K562 (cell line): ENCODE results near the gene SIGLEC6. TPM values are rescaled to one million over a fixed set of nuclear protein-coding genes. Genes with fewer than 3 reads are reported as not detected.

Experiments
- ATF7 ChIP-seq: fragments of 450-650 bp; IDR thresholded peaks from 2 replicates; pipeline ENCODE4 v1.7.1; 2014; ENCODE audit warnings: mild to moderate bottlenecking, moderate library complexity
- CEBPB ChIP-seq: fragments of 450-650 bp; IDR thresholded peaks from 2 replicates; pipeline ENCODE4 v1.6.1; 2016; ENCODE audit warnings: missing genetic modification characterization, missing compliant biosample characterization
- ELF4 ChIP-seq: fragments of 450-650 bp; formaldehyde crosslinking; IDR thresholded peaks from 2 replicates; pipeline ENCODE4 v1.4.0; 2022; ENCODE audit warnings: missing genetic modification characterization
- GABPA ChIP-seq: fragments of 200-800 bp; sonication (Bioruptor generic); conservative IDR thresholded peaks from 2 replicates; pipeline ENCODE4 v1.6.1; 2016; ENCODE audit warnings: low read depth, missing genetic modification characterization, missing compliant biosample characterization
- PBX2 ChIP-seq, 2 experiments: IDR thresholded peaks in 1 of 2; conservative IDR thresholded peaks in 1 of 2; 2 replicates each; pipeline ENCODE4 v1.6.1; 2016; ENCODE audit warnings: low read depth in 2 of 2, mild to moderate bottlenecking in 1 of 2, missing compliant biosample characterization in 1 of 2, missing genetic modification characterization in 1 of 2, moderate library complexity in 1 of 2
- PTTG1 ChIP-seq: fragments of 450-650 bp; IDR thresholded peaks from 2 replicates; pipeline ENCODE4 v1.6.1; 2016; ENCODE audit warnings: low read depth, mild to moderate bottlenecking, missing genetic modification characterization, missing compliant biosample characterization
- RB1 ChIP-seq: fragments of 450-650 bp; IDR thresholded peaks from 2 replicates; pipeline ENCODE4 v1.6.1; 2017; ENCODE audit warnings: low read depth, mild to moderate bottlenecking
- RERE ChIP-seq: sonication (generic); formaldehyde crosslinking; IDR thresholded peaks from 2 replicates; pipeline ENCODE4 v1.8.0; 2023; ENCODE audit warnings: missing genetic modification reagents, mild to moderate bottlenecking, borderline replicate concordance
- SMAD4 ChIP-seq: fragments of 250-450 bp; sonication (Bioruptor Pico); conservative IDR thresholded peaks from 2 replicates; pipeline ENCODE4 v1.8.0; 2021; ENCODE audit warnings: inconsistent platforms, mild to moderate bottlenecking, moderate library complexity
- TOE1 ChIP-seq, 2 experiments: fragments of 450-650 bp in 1 of 2; sonication (generic) in 1 of 2; formaldehyde crosslinking in 1 of 2; IDR thresholded peaks; 2 replicates each; pipeline versions ENCODE4 v1.7.1 to v1.8.0; 2016 to 2022; ENCODE audit warnings: borderline replicate concordance in 2 of 2, mild to moderate bottlenecking in 2 of 2, antibody characterized with exemption in 1 of 2, inconsistent platforms in 1 of 2, low read depth in 1 of 2, missing genetic modification reagents in 1 of 2, moderate library complexity in 1 of 2
- ZBTB11 ChIP-seq, 3 experiments: fragments of 200-800 bp in 1 of 3; fragments of 250-450 bp in 1 of 3; fragments of 450-650 bp in 1 of 3; sonication (Bioruptor Pico) in 1 of 3; sonication (Bioruptor generic) in 1 of 3; formaldehyde crosslinking in 1 of 3; IDR thresholded peaks; 2 replicates each; pipeline versions ENCODE4 v1.6.1 to v1.8.0; 2016 to 2022; ENCODE audit warnings: mild to moderate bottlenecking in 2 of 3, missing genetic modification characterization in 2 of 3, missing compliant biosample characterization in 1 of 3, moderate library complexity in 1 of 3
- ZNF197 ChIP-seq: fragments of 200-800 bp; sonication (Bioruptor generic); IDR thresholded peaks from 2 replicates; pipeline ENCODE4 v1.6.1; 2016; ENCODE audit warnings: low read depth, missing genetic modification characterization, missing compliant biosample characterization
- ZNF23 ChIP-seq: fragments of 250-450 bp; sonication (Bioruptor Pico); IDR thresholded peaks from 2 replicates; pipeline ENCODE4 v1.4.0; 2020; ENCODE audit warnings: mild to moderate bottlenecking
- polyA plus RNA-seq, 8 experiments: library from polyadenylated mRNA; depleted of rRNA in 4 of 8; stranded (reverse) in 5 of 8; unstranded in 3 of 8; fragments of >200 nt; fragmentation: Nextera tagmentation in 2 of 8; fragmentation: Illumina TruSeq in 1 of 8; extraction: Ambion mirVana in 2 of 8; extraction: Trizol in 1 of 8; gene quantifications; 2 replicates each; pipeline versions ENCODE4 v1.2.1 to v1.2.3, GENCODE V29; 2011 to 2014; ENCODE audit warnings: inconsistent platforms in 1 of 8, missing spikeins in 1 of 8
- total RNA-seq, 7 experiments: library from RNA; depleted of rRNA in 6 of 7; stranded (reverse); fragments of >200 nt in 6 of 7; fragmentation: Illumina TruSeq in 2 of 7; extraction: Trizol in 2 of 7; gene quantifications; 2 replicates each; pipeline versions ENCODE4 v1.2.1 to v1.2.3, GENCODE V29; 2011 to 2021; ENCODE audit warnings: low replicate concordance in 1 of 7

Gene SIGLEC6
- total and polyA plus RNA-seq, 9 of the 15 experiments (the other 6 are each of a cell fraction or from before 2014, with no cell fraction given): 0.03 to 17.5 (median 0.71) TPM

- TF ChIP-seq ZBTB11 (CRISPR knock-in tag; IDR thresholded peaks at IDR 0.05) (peak in 1 of 3 experiments; percentile 69; a peak in 2 of 6 replicates), SMAD4 (peak; percentile 96), TOE1 (IDR thresholded peaks at IDR 0.05; ENCODE audit: borderline replicate concordance) (peak; percentile 75), TOE1 (CRISPR knock-in tag; IDR thresholded peaks at IDR 0.05; ENCODE audit: borderline replicate concordance, low read depth) (no peak), RERE (CRISPR knock-in tag) (no peak), ELF4 (CRISPR knock-in tag) (no peak; the same call in 1 of the 2 replicates), RB1 (peak; percentile 71; the same call in 1 of the 2 replicates), ATF7 (peak; percentile 94), ZNF197 (CRISPR knock-in tag) (peak; percentile 91; the same call in 1 of the 2 replicates), CEBPB (tag) (peak; percentile 90), ZNF23 (CRISPR knock-in tag) (no peak), GABPA (tag) (peak; percentile 8; the same call in 1 of the 2 replicates), PBX2 (CRISPR knock-in tag; IDR thresholded peaks at IDR 0.05; ENCODE audit: low read depth) (no peak), PBX2 (tag; conservative IDR thresholded peaks at IDR 0.05; ENCODE audit: low read depth) (peak; percentile 85), PTTG1 (tag) (peak; percentile 16; the same call in 1 of the 2 replicates)
Measured at GRCh38 chr19:51546650-51547396, 15.4 kb upstream of the SIGLEC6 start (continued).
